GM19452 (cell line): Measurements from ENCODE around the gene NUDT8.
"Not testable (repeated sequence)": the region's sequence is repeated elsewhere in the genome, so short reads cannot be mapped to it uniquely, and the experiment has no call there.

Experiments
- ATAC-seq: cut with Tn5 transposase; IDR thresholded peaks from one replicate; pipeline ENCODE4 v1.9.1; 2021; ENCODE audit not compliant: unreplicated experiment

Gene NUDT8

DNA sequence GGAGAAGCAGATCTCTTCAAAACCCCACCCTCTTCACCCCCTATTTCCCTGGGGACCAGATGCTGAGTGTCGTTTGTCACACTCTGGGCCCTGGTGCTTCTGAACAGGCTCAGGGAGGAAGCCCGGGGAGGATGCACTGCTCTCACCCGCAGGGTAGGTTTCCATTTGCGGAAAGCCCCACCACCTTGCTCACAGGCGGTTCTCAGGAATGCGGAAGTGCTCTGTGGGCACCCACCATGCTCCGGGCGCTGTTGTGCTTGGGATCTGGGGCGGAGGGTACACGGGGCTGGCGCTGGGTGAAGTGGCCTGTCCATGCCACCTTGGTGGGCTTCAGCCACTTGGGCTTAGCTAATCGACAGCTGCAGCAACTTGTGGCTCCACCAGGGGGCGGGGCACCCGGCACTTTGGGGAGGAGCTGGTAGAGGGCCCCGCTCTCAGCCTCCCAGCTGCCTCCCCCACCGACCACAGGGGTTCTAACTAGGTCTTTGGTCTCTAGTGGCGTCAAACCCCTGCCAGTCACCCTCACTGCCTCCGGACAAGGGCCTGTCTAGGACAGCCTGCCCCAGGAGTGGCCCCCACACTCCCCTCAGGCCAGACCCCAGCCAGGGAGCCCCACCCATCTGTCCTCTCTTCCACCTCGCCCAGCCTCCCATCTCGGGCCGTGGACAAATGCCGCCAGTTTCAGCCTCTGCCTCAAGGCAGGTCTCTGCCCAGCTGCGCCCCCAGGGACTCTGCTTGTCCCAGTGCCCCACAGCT lies 15.6 kb downstream of the NUDT8 start:
- peak; percentile 84 for ATAC-seq

- ATAC-seq: no peak
Observed at GRCh38 chr11:67613313-67613959, 16.3 kb downstream of the NUDT8 start.

- no peak for ATAC-seq
Observed at GRCh38 chr11:67612751-67613150, 17.0 kb downstream of the NUDT8 start.

GRCh38 chr11:67611704-67612587 lies 17.8 kb downstream of the NUDT8 start:
- no peak for ATAC-seq

DNA sequence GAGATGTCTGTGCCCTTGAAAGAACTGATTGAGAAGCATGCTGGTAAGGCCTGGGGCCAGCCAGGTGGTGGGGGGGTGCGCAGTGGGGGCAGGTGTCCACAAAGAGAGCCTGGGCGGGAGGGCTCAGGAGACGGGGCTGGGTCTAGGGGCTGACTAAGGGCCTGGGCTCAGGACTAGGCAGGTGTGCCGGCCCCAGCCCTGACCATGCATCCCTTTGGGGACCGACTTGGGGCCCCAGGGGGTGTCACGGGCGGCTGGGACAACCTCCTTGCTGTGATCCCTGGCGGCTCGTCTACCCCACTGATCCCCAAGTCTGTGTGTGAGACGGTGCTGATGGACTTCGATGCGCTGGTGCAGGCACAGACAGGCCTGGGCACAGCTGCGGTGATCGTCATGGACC lies 18.6 kb downstream of the NUDT8 start:
- ATAC-seq: no peak

GRCh38 chr11:67610302-67610868 lies 19.4 kb downstream of the NUDT8 start:
- no peak for ATAC-seq

DNA sequence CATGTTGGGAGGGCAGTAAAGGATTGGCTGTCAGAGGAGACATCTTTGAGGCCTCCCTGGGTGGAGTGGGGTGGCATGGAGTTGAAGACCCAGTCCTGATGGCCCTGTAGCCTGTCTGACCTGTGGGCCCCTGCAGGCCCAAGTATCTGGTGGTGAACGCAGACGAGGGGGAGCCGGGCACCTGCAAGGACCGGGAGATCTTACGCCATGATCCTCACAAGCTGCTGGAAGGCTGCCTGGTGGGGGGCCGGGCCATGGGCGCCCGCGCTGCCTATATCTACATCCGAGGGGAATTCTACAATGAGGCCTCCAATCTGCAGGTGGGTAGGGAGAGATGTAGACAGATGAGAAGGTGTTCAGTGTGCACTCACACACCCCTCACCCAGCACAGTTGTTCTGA lies 20.4 kb downstream of the NUDT8 start:
- no peak for ATAC-seq

DNA sequence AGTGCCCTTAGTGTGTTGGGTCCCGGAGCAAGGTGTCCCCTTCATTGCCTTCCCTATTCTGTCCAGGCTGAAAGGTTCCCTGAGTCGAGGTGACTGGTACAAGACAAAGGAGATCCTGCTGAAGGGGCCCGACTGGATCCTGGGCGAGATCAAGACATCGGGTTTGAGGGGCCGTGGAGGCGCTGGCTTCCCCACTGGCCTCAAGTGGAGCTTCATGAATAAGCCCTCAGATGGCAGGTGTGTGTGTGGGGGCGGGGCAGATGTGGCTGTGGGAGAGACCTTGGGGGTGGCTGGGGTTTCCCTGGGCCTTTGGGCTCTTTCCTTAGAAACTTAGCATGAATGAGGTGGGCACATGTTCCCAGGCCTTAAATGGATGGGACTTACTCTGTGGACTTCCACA lies 21.3 kb downstream of the NUDT8 start:
- no peak for ATAC-seq

GRCh38 chr11:67607507-67607906 lies 22.2 kb downstream of the NUDT8 start:
- no peak for ATAC-seq

DNA sequence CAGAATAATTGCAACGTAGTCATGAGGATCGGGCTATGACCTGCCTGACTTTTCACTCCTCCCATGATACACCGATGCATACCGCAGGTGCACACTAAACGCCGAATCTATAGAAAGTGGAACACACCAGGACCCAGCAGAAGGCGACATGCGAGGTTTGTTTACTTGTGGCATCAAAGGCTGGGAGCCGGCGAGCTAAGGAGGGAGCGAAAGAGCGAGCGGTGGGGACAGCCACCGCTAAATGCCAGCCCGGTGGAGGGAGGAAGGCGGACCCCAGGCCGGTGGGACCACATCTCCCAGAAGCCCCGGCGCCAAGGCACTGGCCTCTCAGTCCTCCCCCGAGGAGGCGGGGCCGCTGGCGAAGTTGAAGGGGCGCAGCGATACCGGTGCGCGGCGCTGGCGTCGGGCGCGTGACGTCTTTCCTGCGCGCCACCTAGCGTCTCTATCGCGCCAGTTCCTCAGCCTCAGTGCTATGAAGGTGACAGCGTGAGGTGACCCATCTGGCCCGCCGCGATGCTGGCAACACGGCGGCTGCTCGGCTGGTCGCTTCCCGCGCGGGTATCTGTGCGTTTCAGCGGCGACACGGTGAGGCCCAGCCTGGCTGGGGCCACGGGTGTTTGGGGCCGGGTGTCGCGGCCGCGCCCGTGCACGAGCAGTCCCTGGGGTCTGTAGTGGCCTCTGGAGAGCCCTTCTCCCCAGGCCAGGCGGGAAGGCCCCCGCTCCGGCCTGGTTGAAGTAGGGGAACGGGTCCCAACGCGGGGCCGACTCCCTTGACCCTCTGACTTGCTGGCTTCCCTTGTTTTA lies 23.0 kb downstream of the NUDT8 start, which contains the start of gene NDUFV1:
Gene NDUFV1 (plus strand): TSS at position 445 of the 804 bp plus-strand sequence. CDS start 69 bp downstream, at position 514.
- peak; percentile 93 for ATAC-seq

- ATAC-seq: no peak
Observed at GRCh38 chr11:67606093-67606491, 23.6 kb downstream of the NUDT8 start.

- no peak for ATAC-seq
Observed at GRCh38 chr11:67605231-67606011, 24.3 kb downstream of the NUDT8 start.

- ATAC-seq: no peak
Observed at GRCh38 chr11:67604815-67605214, 24.9 kb downstream of the NUDT8 start.

- not testable (repeated sequence) for ATAC-seq
Observed at GRCh38 chr11:67604119-67604518, 25.6 kb downstream of the NUDT8 start.

GRCh38 chr11:67601098-67601497 lies 28.6 kb downstream of the NUDT8 start:
- no peak for ATAC-seq

- ATAC-seq: peak; percentile 67
Observed at GRCh38 chr11:67600324-67601029, 29.3 kb downstream of the NUDT8 start.

GRCh38 chr11:67599149-67599548 lies 30.6 kb downstream of the NUDT8 start:
- no peak for ATAC-seq

GRCh38 chr11:67597963-67598362 lies 31.8 kb downstream of the NUDT8 start:
- not testable (repeated sequence) for ATAC-seq

DNA sequence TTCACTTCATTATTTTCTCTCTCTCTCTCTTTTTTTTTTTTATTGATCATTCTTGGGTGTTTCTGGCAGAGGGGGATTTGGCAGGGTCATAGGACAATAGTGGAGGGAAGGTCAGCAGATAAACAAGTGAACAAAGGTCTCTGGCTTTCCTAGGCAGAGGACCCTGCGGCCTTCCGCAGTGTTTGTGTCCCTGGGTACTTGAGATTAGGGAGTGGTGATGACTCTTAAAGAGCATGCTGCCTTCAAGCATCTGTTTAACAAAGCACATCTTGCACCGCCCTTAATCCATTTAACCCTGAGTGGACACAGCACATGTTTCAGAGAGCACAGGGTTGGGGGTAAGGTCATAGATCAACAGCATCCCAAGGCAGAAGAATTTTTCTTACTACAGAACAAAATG lies 32.3 kb downstream of the NUDT8 start:
- not testable (repeated sequence) for ATAC-seq
